ENCODE data around the gene RNF126.

DNA sequence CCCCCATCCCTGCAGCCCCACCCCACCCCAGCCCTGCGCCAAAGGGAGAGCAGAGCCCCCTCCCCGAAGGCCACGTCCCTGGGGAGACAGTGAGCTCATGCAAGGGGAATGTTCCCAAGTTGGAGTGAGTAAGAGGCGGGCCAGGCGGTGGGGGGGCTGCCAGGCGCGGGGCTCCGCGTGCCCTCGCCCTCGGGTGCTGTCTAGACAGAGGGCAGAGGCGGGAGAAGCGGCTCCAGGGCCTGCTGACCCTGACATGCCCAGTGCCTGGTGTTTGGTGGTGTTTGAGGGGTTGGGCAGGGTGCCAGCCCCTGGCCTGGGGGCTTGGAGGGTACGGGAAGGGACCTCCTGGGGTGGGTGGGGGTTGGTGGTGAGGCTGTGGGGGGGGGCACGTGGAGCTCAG lies 14.2 kb upstream of the RNF126 start:
- TF ChIP-seq, protein P1, sequence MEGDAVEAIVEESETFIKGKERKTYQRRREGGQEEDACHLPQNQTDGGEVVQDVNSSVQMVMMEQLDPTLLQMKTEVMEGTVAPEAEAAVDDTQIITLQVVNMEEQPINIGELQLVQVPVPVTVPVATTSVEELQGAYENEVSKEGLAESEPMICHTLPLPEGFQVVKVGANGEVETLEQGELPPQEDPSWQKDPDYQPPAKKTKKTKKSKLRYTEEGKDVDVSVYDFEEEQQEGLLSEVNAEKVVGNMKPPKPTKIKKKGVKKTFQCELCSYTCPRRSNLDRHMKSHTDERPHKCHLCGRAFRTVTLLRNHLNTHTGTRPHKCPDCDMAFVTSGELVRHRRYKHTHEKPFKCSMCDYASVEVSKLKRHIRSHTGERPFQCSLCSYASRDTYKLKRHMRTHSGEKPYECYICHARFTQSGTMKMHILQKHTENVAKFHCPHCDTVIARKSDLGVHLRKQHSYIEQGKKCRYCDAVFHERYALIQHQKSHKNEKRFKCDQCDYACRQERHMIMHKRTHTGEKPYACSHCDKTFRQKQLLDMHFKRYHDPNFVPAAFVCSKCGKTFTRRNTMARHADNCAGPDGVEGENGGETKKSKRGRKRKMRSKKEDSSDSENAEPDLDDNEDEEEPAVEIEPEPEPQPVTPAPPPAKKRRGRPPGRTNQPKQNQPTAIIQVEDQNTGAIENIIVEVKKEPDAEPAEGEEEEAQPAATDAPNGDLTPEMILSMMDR (IDR thresholded peaks at IDR 0.05; ENCODE audit: low read depth, low read length), result no peak
- no peak for TF ChIP-seq EZH2phosphoT487 (IDR thresholded peaks at IDR 0.05; ENCODE audit: low read depth)
